HepG2 (cell line): ENCODE data around the gene TTC21B. TPM values are rescaled to one million over a fixed set of nuclear protein-coding genes. Genes with fewer than 3 reads are reported as not detected.

ENCODE experiments used
- ARID4A ChIP-seq: sonication (generic); formaldehyde crosslinking; IDR thresholded peaks from 2 replicates; pipeline ENCODE4 v1.5.0; 2020; ENCODE audit warnings: mild to moderate bottlenecking, missing genetic modification reagents, borderline replicate concordance
- ATM ChIP-seq: fragments of 450-650 bp; IDR thresholded peaks from 2 replicates; pipeline ENCODE4 v1.7.1; 2017; ENCODE audit warnings: mild to moderate bottlenecking, borderline replicate concordance
- ELF4 ChIP-seq: sonication (generic); formaldehyde crosslinking; IDR thresholded peaks from 2 replicates; pipeline ENCODE4 v1.5.0; 2020; ENCODE audit warnings: missing genetic modification reagents, mild to moderate bottlenecking, moderate library complexity, borderline replicate concordance
- ISX ChIP-seq: sonication (generic); formaldehyde crosslinking; conservative IDR thresholded peaks from 2 replicates; pipeline ENCODE4 v1.5.0; 2020; ENCODE audit warnings: missing genetic modification reagents
- KDM5B ChIP-seq: sonication (generic); formaldehyde crosslinking; IDR thresholded peaks from 2 replicates; pipeline ENCODE4 v1.4.0; 2020; ENCODE audit warnings: missing genetic modification reagents, mild to moderate bottlenecking, borderline replicate concordance
- NR2F1 ChIP-seq, 2 experiments: fragments of 450-650 bp in 1 of 2; formaldehyde crosslinking in 1 of 2; IDR thresholded peaks; 2 replicates each; pipeline versions ENCODE4 v1.5.0 to v1.6.1; 2016 to 2020; ENCODE audit warnings: mild to moderate bottlenecking in 1 of 2, missing compliant biosample characterization in 1 of 2, missing genetic modification reagents in 1 of 2, moderate library complexity in 1 of 2
- PAWR ChIP-seq: sonication (generic); formaldehyde crosslinking; IDR thresholded peaks from 2 replicates; pipeline ENCODE4 v1.4.0; 2020; ENCODE audit warnings: missing genetic modification reagents, mild to moderate bottlenecking, borderline replicate concordance
- TBX3 ChIP-seq: fragments of 450-650 bp; IDR thresholded peaks from 2 replicates; pipeline ENCODE4 v1.6.1; 2017; ENCODE audit warnings: antibody characterized with exemption, mild to moderate bottlenecking, inconsistent platforms, borderline replicate concordance
- ZBTB25 ChIP-seq: IDR thresholded peaks from 2 replicates; pipeline ENCODE4 v1.6.1; 2018; ENCODE audit warnings: missing genetic modification reagents
- ZIK1 ChIP-seq: sonication (generic); formaldehyde crosslinking; IDR thresholded peaks from 2 replicates; pipeline ENCODE4 v1.5.0; 2020; ENCODE audit warnings: mild to moderate bottlenecking, low read depth, missing genetic modification reagents, borderline replicate concordance
- ZNF577 ChIP-seq: sonication (generic); formaldehyde crosslinking; IDR thresholded peaks from 2 replicates; pipeline ENCODE4 v1.4.0; 2020; ENCODE audit warnings: mild to moderate bottlenecking, low read depth, missing genetic modification reagents, borderline replicate concordance
- ZNF7 ChIP-seq: IDR thresholded peaks from 2 replicates; pipeline ENCODE4 v1.6.1; 2016; ENCODE audit warnings: missing biosample characterization, missing genetic modification reagents
- ZNF773 ChIP-seq: sonication (generic); formaldehyde crosslinking; IDR thresholded peaks from 2 replicates; pipeline ENCODE4 v1.4.0; 2020; ENCODE audit warnings: missing genetic modification reagents, borderline replicate concordance
- polyA plus RNA-seq, 8 experiments: library from polyadenylated mRNA; depleted of rRNA in 3 of 8; stranded (reverse) in 7 of 8; unstranded in 1 of 8; fragments of >200 nt; fragmentation: Illumina TruSeq in 4 of 8; extraction: Trizol in 4 of 8; gene quantifications; 2 replicates each; pipeline versions ENCODE4 v1.2.1 to v1.2.3, GENCODE V29; 2011 to 2016; ENCODE audit warnings: low read depth in 4 of 8, missing spikeins in 1 of 8, mixed read lengths in 1 of 8; ENCODE audit not compliant: insufficient read depth in 1 of 8
- total RNA-seq, 5 experiments: library from RNA; depleted of rRNA; stranded (reverse); fragments of >200 nt; fragmentation: Illumina TruSeq; extraction: Trizol; gene quantifications; 2 replicates each; pipeline ENCODE4 v1.2.3, GENCODE V29; 2016; ENCODE audit warnings: low read depth in 1 of 5

TTC21B gene
- total and polyA plus RNA-seq, 2 of the 13 experiments (the other 11 are each of a cell fraction or from before 2014, with no cell fraction given): 39.1 to 67.1 TPM

- no peak for TF ChIP-seq ZNF577 (CRISPR knock-in tag)
- no peak for TF ChIP-seq ZNF7 (CRISPR knock-in tag)
- TF ChIP-seq ATM: no peak
- no peak for TF ChIP-seq TBX3
- TF ChIP-seq ARID4A (CRISPR knock-in tag): no peak
- TF ChIP-seq ZBTB25 (CRISPR knock-in tag): no peak
- TF ChIP-seq ELF4 (CRISPR knock-in tag): no peak
- TF ChIP-seq ZNF773: no peak
- no peak for TF ChIP-seq NR2F1 (CRISPR knock-in tag; IDR thresholded peaks at IDR 0.05)
- no peak for TF ChIP-seq ISX (CRISPR knock-in tag)
- no peak for TF ChIP-seq PAWR
- TF ChIP-seq ZIK1 (CRISPR knock-in tag): no peak
- TF ChIP-seq KDM5B (CRISPR knock-in tag): no peak
Measured at GRCh38 chr2:165901620-165902298, 51.8 kb downstream of the TTC21B start (continued).
